ENCODE data around the gene CSF2RB.

The CSF2RB gene

DNA sequence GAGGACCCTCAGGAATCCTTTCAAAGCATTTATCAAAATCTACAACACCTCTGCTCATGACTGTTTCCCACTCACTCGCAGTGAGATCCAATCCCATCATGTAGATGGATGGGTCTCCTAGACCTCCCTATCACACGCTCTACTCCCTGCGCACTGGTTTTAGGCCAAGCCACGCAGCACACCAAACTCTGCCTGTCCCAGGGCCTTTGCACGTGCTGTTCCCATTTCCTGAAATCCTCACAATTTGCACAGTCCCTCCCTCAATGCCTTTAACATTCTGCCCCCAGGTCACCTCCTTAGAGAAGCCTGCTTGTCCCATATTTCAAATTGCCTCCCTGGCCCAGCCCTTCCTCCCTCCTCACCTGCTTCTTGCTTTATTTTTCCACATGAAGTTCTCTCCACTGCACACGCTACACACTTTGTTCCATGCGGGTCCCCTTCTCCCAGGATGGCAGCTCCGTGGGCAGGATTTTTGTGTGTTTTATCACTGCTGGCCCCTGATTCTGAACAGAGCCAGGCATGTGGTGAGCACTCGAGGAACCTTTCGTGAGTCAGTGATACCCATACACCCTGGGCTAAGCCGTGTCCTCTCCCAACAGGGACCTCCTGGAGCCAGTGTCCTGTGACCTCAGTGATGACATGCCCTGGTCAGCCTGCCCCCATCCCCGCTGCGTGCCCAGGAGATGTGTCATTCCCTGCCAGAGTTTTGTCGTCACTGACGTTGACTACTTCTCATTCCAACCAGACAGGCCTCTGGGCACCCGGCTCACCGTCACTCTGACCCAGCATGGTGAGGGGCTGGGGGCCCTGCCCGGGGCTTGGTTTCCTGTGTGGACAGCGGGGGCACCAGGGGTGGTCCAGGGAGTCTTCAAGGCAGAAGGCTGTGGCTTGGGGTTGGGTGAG, 12.2 kb downstream of the CSF2RB start:
- ChIA-PET CTCF (no interaction called here), POLR2A (no interaction called here)
- TF ChIP-seq, protein P1, sequence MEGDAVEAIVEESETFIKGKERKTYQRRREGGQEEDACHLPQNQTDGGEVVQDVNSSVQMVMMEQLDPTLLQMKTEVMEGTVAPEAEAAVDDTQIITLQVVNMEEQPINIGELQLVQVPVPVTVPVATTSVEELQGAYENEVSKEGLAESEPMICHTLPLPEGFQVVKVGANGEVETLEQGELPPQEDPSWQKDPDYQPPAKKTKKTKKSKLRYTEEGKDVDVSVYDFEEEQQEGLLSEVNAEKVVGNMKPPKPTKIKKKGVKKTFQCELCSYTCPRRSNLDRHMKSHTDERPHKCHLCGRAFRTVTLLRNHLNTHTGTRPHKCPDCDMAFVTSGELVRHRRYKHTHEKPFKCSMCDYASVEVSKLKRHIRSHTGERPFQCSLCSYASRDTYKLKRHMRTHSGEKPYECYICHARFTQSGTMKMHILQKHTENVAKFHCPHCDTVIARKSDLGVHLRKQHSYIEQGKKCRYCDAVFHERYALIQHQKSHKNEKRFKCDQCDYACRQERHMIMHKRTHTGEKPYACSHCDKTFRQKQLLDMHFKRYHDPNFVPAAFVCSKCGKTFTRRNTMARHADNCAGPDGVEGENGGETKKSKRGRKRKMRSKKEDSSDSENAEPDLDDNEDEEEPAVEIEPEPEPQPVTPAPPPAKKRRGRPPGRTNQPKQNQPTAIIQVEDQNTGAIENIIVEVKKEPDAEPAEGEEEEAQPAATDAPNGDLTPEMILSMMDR (IDR thresholded peaks at IDR 0.05; ENCODE audit: control extremely low read depth, extremely low read depth, low read depth, missing control alignments): no peak
- no peak for DNase-seq (ENCODE audit: extremely low spot score)

DNA sequence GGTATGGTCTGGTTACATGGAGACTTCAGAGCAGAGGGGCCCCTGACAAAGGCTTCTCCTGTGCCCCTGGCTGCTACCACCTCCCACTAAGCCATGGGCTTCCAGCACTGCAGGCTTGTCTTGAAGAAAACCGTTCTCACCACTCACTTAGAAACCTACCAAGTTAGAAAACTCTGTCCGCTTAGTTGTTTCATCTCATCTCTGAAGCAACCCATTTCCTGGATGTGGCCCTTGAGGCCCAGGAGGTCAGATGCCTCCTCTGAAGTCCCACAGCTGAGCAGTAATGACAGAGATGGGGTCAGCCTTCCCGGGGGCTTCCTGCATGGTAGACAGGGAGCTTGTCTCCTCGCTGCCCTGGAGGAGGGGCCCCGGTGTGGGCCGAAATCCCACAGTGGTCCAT, 12.9 kb downstream of the CSF2RB start:
- TF ChIP-seq, protein P1 (IDR thresholded peaks at IDR 0.05; ENCODE audit: control extremely low read depth, extremely low read depth, low read depth, missing control alignments): no peak
- ChIA-PET POLR2A (no interaction called here), CTCF (no interaction called here)
- DNase-seq (ENCODE audit: extremely low spot score): no peak

- ChIA-PET CTCF (interaction anchor here (0.8 to 1.6 kb wide), 3 partner anchors 10 to 15 kb away, joined by 3 to 7 read pairs (median 3); no protein-coding TSS in a partner anchor), POLR2A (interaction anchor here (0.8 kb wide), 1 partner anchor 9 kb away, joined by 3 read pairs; no protein-coding TSS in a partner anchor)
- no peak for DNase-seq (ENCODE audit: extremely low spot score)
- TF ChIP-seq, protein P1 (IDR thresholded peaks at IDR 0.05; ENCODE audit: control extremely low read depth, extremely low read depth, low read depth, missing control alignments): no peak
Observed at GRCh38 chr22:36926721-36927435, 13.4 kb downstream of the CSF2RB start.

GRCh38 chr22:36927671-36928070, 14.2 kb downstream of the CSF2RB start:
- CTCF ChIA-PET: interaction anchor here (1.1 to 1.6 kb wide), 2 partner anchors 11 to 13 kb away, joined by 3 to 7 read pairs; no protein-coding TSS in a partner anchor
- POLR2A ChIA-PET: interaction anchor here (0.8 kb wide), 1 partner anchor 9 kb away, joined by 3 read pairs; no protein-coding TSS in a partner anchor
- no peak for DNase-seq (ENCODE audit: extremely low spot score)
- TF ChIP-seq, protein P1 (IDR thresholded peaks at IDR 0.05; ENCODE audit: control extremely low read depth, extremely low read depth, low read depth, missing control alignments): no peak

DNA sequence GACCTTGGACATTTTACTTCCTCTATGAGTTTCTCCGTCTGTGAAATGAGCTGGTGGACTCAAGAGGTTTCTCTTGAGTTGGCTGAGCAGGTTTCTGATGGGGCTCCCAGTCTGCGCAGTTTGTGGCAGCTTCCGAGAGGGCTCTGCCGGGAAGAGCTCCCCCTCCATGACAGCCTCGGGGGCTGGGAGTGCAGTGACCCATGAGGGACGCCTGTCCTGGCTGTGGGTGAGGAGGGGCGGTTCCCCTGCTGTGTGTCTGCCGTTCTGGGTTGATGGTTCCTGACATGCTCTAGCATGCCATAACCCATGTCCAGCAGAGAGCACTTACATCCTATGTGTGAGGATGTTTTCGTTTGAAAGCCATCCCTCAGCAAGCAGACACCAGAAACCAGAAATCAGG, 14.8 kb downstream of the CSF2RB start:
- peak; percentile 11 for DNase-seq (ENCODE audit: extremely low spot score)
- ChIA-PET POLR2A (no interaction called here), CTCF (interaction anchor here (1.6 kb wide), 1 partner anchor 11 kb away, joined by 7 read pairs; no protein-coding TSS in a partner anchor)
- TF ChIP-seq, protein P1 (IDR thresholded peaks at IDR 0.05; ENCODE audit: control extremely low read depth, extremely low read depth, low read depth, missing control alignments): no peak

GRCh38 chr22:36928786-36929535, 15.5 kb downstream of the CSF2RB start:
- CTCF ChIA-PET: interaction anchor here (1.3 to 1.8 kb wide), 4 partner anchors 15 to 71 kb away, joined by 3 to 6 read pairs (median 5); no protein-coding TSS in a partner anchor
- TF ChIP-seq, protein P1 (IDR thresholded peaks at IDR 0.05; ENCODE audit: control extremely low read depth, extremely low read depth, low read depth, missing control alignments): no peak
- POLR2A ChIA-PET: no interaction called here

More at GRCh38 chr22:36928786-36929535, 15.5 kb downstream of the CSF2RB start:
- DNase-seq (ENCODE audit: extremely low spot score): peak; percentile 12

Measured in GM10248 (cell line).